Activated CD4-positive, alpha-beta T cell treated with anti-CD3 and anti-CD28 coated beads, Interleukin-2, Interleukin-6, amounts not matched to agents 100 ng/mL and 50 ng/mL, durations not matched to agents 16 hours and 8 hours (primary cell): ENCODE measurements around the gene XK.
"Not testable (repeated sequence)": the region's sequence is repeated elsewhere in the genome, so short reads cannot be mapped to it uniquely, and the experiment has no call there.

Experiments used
- DNase-seq: peaks from one replicate; pipeline ENCODE4 v3.0.0-alpha.2; 2020

Gene XK

GRCh38 chrX:37757082-37757481 is 71.5 kb downstream of the XK start:
- DNase-seq = no peak

- no peak for DNase-seq
Observed at GRCh38 chrX:37759351-37759750, 73.8 kb downstream of the XK start.

GRCh38 chrX:37759878-37760418 is 74.4 kb downstream of the XK start:
- DNase-seq = no peak

GRCh38 chrX:37763400-37763799 is 77.8 kb downstream of the XK start:
- DNase-seq = no peak

GRCh38 chrX:37765507-37765906 is 79.9 kb downstream of the XK start:
- DNase-seq = no peak

- no peak for DNase-seq
Observed at GRCh38 chrX:37767430-37767829, 81.8 kb downstream of the XK start.

GRCh38 chrX:37768866-37769265 is 83.3 kb downstream of the XK start:
- not testable (repeated sequence) for DNase-seq

GRCh38 chrX:37776283-37776986 is 90.8 kb downstream of the XK start:
- DNase-seq = peak; percentile 28

GRCh38 chrX:37776987-37777325 is 91.4 kb downstream of the XK start:
- DNase-seq = no peak

GRCh38 chrX:37779857-37780256 is 94.3 kb downstream of the XK start, which contains the start of gene CYBB:
Gene CYBB (plus strand): TSS chrX:37780059. CDS start chrX:37780078, 19 bp downstream.
- no peak for DNase-seq

- DNase-seq = no peak
Observed at GRCh38 chrX:37781081-37781480, 95.5 kb downstream of the XK start.
